ENCODE measurements around the gene CD180.

GRCh38 chr5:67241326-67241725, 44.7 kb upstream of the CD180 start:
- TF ChIP-seq CTCF (IDR thresholded peaks at IDR 0.05; ENCODE audit: low read depth, low read length), result no peak
- no peak for TF ChIP-seq MYC (IDR thresholded peaks at IDR 0.05; ENCODE audit: low read depth, low read length)
- no peak for TF ChIP-seq POLR2A (IDR thresholded peaks at IDR 0.05; ENCODE audit: extremely low read depth, insufficient read length)
- TF ChIP-seq MAX (IDR thresholded peaks at IDR 0.05; ENCODE audit: low read depth, low read length), result no peak
